Activated effector memory CD4-positive, alpha-beta T cell treated with Interleukin-2 at 50 U/mL for 16 hours (primary cell): ENCODE results near the gene ZNF57.
A peak's percentile ranks its signal among the peaks of the same experiment; 100 is the strongest.
"Not testable (repeated sequence)": the region's sequence is repeated elsewhere in the genome, so short reads cannot be mapped to it uniquely, and the experiment has no call there.

ENCODE experiments used
- DNase-seq: peaks from one replicate; pipeline ENCODE4 v3.0.0-alpha.2; 2020

ZNF57 gene

DNA sequence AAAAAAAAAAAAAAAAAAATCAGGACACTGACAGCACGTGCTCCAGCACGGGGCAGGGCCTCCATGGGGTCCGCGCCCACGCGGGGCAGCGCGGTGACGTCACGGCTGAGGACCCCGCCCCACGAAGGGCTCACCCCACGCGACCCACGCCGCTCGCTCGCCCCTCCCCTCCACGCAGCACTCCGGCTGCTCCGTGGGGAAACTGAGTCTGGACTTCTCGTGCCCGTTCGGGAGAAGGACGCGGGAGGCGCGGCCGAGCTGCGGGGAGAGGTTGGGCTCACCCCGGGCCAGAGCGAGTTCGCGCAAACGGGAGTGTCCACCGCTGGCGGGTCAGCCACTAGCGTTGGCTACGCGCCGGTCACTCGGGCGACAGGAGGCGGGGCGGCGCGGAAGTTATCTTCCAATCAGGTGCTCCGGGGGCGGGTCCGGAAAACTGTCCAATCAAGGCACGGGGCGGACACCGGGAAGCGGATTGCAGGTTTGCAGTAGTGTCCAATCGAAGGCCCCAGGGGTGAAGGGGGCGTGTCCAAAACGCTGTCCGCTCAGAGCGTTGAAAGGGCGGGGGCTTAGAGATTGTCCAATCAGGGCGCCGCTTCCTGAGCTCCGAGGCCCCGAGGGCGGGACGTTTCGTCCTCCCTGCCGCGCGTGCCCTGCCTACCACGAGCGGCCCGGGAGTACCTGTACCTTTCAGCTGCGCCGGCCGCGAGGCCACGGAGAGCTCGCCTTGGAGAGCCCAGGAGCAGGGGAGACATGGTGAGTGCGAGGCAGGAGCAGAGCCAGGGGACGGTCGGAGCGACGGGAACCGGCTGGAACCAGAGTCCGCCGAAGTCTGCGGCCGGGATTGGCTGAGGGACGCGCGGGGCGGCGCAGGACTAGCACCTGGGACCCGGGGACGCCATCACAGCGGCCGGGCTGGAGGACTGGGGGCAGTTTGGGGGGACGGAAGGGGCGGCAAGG lies at the start of gene ZNF57:
ZNF57 (plus strand) TSS at position 633 of the 957 bp plus-strand sequence; CDS start at position 751, 118 bp downstream.
- peak; percentile 95 for DNase-seq

- no peak for DNase-seq
These were observed 48.1 kb upstream of the ZNF57 start for GRCh38 chr19:2852598-2852997.

GRCh38 chr19:2853015-2853606 lies 47.6 kb upstream of the ZNF57 start:
- no peak for DNase-seq

DNA sequence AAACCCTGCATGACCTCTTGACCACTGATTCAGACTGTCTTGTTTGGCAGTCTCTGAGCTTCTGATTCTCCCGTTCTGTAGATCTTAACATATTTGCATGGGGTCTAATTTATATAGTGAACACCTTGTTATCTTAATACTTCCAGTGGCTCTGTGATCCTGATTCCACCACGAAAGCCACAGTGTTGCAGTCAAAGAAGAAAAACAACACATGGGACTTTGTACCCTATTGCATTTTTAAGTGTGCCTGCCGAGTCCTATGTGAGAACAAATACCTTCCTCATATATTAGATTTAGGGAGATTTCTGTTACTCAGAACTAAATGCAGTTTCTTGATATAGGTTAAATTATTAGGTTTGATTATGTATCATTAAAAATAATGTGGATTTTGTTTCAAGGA lies 45.9 kb upstream of the ZNF57 start:
- DNase-seq: no peak

DNA sequence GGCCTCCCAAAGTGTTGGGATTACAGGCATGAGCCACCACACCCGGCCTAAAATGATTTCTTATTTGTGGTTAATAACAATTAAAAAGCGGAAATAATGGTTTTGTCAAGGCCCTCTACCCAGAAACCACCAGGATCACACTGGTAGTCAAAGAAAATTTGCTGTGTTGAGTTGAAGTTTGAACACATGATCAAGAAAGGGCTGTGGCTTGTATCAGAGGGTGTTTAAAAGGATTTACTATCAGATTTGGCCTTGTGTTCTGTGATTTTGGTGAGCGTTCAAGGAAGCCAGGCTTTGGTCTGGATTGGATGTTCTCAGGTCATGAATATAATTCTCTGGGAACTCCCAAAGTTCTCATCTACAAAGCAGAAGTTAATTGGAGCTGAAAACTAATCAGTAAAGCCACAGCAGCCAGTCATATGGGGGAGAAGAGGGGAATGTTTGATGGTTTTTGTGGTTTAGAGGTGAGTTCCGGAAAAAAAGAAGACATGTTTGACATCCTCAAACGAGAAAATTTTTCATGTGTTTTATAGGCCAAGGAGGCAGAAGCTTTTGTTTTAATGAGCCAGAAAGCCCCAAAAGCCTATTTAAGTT lies 44.2 kb upstream of the ZNF57 start:
- DNase-seq: no peak

DNA sequence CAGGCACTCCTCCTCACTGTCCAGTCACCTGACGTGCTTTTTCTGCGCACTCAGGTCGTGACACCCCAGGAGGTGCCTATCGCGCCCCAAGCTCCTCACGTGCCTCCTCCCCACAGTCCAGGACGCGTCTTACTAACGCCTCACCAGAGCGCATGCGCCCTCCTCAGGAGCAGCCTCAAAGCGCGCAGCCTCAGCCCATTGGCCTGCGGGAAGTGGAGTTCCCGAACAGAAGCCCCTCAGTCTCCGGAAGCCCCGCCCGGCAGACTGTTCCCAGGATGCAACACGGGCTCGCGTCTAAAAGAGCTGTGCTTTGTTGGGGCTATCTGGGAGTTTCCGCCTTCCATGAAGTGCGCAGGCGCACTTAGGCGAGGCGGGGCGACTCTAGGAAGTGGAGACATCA lies 41.9 kb upstream of the ZNF57 start:
- no peak for DNase-seq

- DNase-seq: no peak
These were observed 36.9 kb upstream of the ZNF57 start for GRCh38 chr19:2863816-2864215.

DNA sequence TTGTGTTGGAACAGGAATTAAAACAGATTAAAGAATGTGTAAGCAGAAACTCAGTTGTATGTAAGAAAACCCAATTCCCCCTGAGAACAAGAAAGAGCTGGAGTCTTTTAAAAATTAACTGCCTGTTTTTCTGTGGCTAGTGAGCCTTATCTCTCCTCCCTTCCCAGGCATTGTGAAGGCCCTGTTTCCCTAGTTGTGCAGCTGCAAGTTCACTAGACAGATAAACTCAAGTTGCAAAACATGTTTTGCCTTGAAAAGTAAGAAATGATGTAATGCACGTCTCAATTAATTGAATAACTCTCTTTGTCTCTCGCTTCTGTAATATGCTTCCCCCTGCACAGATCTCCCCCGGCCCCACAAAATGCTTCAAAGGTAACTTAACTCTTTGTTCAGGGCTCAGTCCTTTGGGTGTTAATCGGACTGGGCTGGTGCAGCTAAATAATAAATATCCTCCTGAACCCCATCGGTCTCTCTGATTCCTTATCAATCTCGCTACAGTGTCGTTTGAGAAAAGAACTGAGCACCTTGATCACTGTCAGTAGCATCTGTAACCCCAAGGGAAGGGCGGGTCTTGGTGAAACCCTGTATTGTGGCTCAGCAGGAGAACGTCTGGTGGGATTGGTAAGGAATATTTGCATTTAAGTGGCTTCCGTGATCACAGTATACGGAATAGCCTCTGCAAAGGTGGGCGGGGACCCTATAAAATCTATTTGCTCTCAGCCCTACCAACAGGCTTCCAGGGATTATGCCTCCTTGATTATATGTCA lies 35.2 kb upstream of the ZNF57 start:
- no peak for DNase-seq

DNA sequence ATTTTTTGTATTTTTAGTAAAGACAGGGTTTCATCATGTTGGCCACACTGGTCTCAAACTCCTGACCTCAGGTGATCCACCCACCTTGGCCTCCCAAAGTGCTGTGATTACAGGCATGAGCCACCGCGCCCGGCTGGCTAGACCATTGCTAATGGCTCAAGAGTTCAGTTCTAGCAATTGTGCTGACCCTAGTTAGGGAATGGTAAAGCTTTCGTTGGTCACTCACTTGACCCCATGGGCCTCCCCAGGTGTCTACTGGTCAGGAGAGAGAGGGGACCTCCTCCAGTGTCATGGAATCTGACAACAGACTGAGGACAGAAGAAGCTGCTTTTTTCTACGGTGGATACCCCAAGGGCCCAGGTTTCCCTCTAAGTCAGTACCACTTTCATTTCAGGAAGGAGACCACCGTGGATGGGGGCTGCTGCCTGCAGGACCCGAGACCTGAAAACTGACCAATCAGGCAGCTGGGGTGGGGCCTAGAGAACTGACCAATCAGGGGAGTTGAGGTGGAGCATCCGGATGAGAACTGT lies 34.2 kb upstream of the ZNF57 start:
- no peak for DNase-seq

DNA sequence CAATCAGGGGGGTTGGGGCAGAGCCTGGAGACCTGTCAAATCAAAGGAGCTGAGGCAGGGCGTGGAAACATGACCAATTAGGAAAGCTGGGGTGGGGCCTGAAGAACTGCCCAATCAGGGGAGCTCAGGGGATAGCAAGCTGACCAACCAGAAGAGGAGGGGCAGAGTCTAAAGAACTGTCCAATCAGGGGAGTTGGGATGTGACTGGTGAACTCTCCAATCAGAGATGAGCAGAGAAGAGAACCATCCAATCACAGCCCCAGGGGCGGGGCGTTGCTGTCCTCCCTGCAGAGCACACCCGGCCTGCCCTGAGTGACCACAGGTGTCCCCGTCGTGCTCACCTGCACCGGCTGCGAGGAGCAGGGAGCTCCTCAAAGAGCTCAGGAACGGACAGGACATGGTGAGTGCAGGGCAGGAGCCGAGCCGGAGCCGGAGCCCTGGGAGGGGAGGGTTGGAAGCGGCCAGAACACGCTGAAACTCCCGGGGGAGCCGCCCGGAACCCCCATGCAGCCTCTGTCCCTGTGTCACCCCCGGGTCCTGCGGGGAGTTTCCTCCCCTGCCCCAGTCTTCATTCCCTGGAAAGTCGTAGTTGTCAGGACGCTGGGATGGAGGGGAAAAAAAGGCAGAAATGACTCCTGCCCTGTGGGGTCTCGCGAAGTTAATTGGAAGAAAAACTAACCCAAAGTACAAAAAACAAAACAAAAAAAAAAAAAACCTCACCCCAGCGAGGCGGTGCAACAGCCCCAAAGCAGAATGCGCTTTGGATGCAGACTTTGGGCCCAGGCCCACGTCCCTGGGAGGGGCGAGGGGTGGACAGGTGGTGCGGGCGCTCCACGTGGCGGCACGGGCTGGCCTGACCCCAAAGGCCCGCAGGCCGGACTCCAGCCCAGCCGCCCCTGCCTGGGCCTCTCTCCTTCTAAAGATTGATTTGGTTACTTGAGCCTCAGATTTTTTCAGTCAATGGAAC lies 33.4 kb upstream of the ZNF57 start, which contains the start of gene ZNF556:
ZNF556 (plus strand) TSS at position 311 of the 967 bp plus-strand sequence; CDS start at position 398, 87 bp downstream.
- no peak for DNase-seq

DNA sequence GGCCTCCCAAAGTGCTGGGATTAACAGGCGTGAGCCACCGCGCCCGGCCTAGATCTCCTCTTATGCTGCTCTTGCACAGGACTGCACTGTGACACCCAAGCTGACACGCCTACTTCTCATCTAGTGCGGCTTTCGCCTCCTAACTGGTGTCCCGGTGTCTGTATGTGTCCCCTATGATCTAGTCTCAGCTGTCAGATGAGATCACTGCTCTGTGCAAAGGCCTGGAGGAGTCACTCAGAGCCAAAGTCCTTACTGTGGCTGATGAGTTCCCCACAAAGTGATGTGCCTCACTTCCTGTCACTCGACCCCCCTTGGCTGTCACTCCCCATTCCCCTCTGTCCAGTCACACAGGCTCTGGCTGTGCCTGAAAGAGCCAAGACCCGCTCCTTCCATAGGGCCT lies 31.1 kb upstream of the ZNF57 start:
- no peak for DNase-seq

DNA sequence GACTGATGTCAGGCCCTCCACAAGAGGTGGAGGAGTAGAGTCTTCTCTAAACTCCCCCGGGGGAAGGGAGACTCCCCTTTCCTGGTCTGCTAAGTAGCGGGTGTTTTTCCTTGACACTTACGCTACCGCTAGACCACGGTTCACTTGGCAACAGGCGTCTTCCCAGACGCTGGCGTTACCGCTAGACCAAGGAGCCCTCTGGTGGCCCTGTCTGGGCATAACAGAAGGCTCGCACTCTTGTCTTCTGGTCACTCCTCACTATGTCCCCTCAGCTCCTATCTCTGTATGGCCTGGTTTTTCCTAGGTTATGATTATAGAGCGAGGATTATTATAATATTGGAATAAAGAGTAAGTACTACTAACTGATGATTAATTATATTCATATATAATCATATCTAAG lies 28.6 kb upstream of the ZNF57 start:
- DNase-seq: not testable (repeated sequence)

GRCh38 chr19:2877398-2878331 lies 23.1 kb upstream of the ZNF57 start:
- DNase-seq: no peak

GRCh38 chr19:2883686-2884439 lies 16.9 kb upstream of the ZNF57 start:
- DNase-seq: no peak

DNA sequence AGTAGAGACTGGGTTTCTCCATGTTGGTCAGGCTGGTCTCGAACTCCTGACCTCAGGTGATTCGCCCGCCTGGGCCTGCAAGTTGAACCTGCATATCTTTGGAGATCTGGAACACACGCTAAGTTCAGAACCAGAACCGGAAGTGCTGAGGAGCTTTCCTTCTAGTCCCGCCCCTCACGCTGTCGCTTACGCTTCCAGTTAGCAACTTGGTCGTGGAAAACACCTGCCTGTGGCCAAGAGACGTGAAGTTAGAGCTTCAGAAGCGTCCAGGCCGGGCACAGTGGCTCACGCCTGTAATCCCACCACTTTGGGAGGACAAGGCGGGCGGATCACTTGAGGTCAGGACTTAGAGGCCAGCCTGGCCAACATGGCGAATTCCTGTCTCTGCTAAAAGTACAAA lies 15.0 kb upstream of the ZNF57 start:
- DNase-seq: no peak

DNA sequence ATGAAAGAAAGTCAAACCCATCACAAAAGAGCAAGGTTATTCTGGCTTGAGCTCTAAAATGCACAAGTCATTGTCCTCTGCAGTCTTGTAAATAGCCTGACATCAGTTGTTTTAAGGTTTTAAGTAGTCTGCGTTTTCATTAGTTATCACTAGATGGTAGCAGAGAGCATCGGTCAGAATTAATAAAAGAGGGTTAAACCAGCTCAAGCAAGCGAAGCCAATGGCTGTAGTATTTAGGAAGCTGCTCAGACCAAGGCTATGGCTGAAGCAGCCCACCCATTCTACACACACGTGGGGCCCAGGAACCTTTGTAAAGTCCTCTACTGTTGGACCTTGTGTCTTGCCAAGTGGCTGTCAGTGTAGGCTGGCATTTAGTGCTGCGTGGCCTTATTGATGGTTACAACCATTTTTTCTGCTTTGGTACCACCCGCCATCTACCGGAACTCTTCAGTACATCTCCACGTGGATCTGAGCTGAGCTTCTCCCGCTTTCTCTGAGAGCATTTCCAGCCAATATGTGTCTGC lies 13.3 kb upstream of the ZNF57 start:
- DNase-seq: no peak

DNA sequence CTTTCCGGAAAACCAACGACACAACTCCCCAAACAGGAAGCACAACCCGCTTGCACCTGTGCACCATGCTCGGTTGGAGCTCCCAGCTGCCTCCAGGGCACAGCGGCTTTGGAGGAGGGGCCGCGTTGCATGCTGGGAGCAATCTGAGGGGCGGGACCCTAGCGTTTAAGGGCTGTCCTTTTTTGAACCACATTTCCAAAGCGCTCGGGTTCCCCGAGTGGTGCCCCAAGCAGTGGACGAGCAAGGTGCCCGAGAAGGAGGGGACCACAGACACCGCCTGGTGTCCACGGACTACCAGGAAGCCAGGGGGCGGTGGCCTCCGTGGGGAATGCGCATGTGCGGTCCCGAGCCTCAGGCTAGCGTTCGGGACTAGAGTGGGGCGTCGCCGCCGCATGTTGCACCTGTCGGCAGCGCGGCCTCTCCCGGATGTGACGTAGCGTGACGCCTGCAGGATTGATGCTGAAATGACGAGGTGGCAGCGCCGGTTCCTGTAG lies 11.9 kb upstream of the ZNF57 start:
- peak; percentile 21 for DNase-seq

- DNase-seq: not testable (repeated sequence)
These were observed 10.2 kb upstream of the ZNF57 start for GRCh38 chr19:2890531-2890930.

DNA sequence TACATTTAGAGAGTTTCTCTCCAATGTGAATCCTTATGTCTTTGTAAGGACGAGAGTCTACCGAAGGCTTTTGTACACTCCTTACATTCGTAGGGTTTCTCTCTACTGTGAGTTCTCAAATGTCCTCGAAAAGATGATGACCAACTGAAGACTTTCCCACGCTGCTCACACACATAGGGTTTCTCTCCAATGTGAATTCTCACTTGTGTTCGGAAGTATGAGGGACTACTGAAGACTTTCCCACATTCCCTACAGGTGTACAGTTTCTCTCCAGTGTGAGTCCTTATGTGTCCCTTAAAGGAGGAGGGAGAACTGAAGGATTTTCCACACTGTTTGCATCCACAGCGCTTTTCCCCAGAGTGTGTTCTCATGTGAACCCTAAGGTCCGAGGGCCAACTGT lies 4.0 kb upstream of the ZNF57 start:
- no peak for DNase-seq
